Peyer's patch (tissue), 4 donors: ENCODE measurements around the gene AGR2. TPM values are rescaled to one million over a fixed set of nuclear protein-coding genes. Genes with fewer than 3 reads are reported as not detected.
A peak's percentile ranks its signal among the peaks of the same experiment; 100 is the strongest.

ENCODE experiments used
- DNase-seq, 3 donors: peaks; one replicate each; pipeline ENCODE4 v3.0.0-alpha.2; 2017 to 2019
- H3K27ac ChIP-seq, 4 donors: fragments of 200-600 bp; sonication (generic); one replicate each; pipeline ENCODE4 v1.5.1; 2016 to 2019
- H3K27me3 ChIP-seq, 2 donors: fragments of 200-600 bp; sonication (generic); one replicate each; pipeline ENCODE4 v1.5.1; 2019
- H3K36me3 ChIP-seq, 3 donors: fragments of 200-600 bp; sonication (generic); one replicate each; pipeline ENCODE4 v1.5.1; 2016 to 2019
- H3K4me1 ChIP-seq, 4 donors: fragments of 200-600 bp; sonication (generic); one replicate each; pipeline ENCODE4 v1.5.1; 2016 to 2019
- H3K4me3 ChIP-seq, 4 donors: fragments of 200-600 bp; sonication (generic); 1 replicate in 3 of 4; 2 replicates in 1 of 4; pipeline ENCODE4 v1.5.1; 2016 to 2019; ENCODE audit warnings: mild to moderate bottlenecking in 1 of 4
- H3K9me3 ChIP-seq, 4 donors: fragments of 200-600 bp; sonication (generic); one replicate each; pipeline ENCODE4 v1.5.1; 2016 to 2019; ENCODE audit warnings: mild to moderate bottlenecking in 1 of 4
- POLR2A ChIP-seq, 2 donors: fragments of 450-650 bp; IDR thresholded peaks; one replicate each; pipeline ENCODE4 v1.5.1; 2017; ENCODE audit warnings: antibody characterized with exemption in 2 of 2, mild to moderate bottlenecking in 2 of 2, moderate library complexity in 2 of 2
- total RNA-seq, 4 donors: library from RNA; depleted of rRNA; stranded (reverse); fragments of >200 nt; gene quantifications; one replicate each; pipeline ENCODE4 v1.1.0, GENCODE V29; 2016
- TF ChIP-seq, protein P1 (sequence below), 6 experiments: fragments of 450-650 bp in 4 of 6; fragments of 200-600 bp in 2 of 6; sonication (generic) in 1 of 6; IDR thresholded peaks; one replicate each; pipeline ENCODE4 v1.5.1; 2017 to 2019; ENCODE audit warnings: antibody characterized with exemption in 6 of 6, mild to moderate bottlenecking in 3 of 6, moderate library complexity in 1 of 6

AGR2 gene
- total RNA-seq, 4 donors from 2014 or later = 49.5 to 282 (median 252) TPM

GRCh38 chr7:16838891-16839290 is 34.1 kb upstream of the AGR2 start:
- Histone ChIP-seq H3K4me1 (no peaks in the 10 kb centered on the region), H3K4me3 (no peak overlapping the region), H3K27me3 (no peaks in the 10 kb centered on the region), H3K36me3 (no peaks in the 10 kb centered on the region), H3K9me3 (no peaks in the 10 kb centered on the region), H3K27ac (no peak overlapping the region)
- no peak for DNase-seq
- TF ChIP-seq, protein P1, sequence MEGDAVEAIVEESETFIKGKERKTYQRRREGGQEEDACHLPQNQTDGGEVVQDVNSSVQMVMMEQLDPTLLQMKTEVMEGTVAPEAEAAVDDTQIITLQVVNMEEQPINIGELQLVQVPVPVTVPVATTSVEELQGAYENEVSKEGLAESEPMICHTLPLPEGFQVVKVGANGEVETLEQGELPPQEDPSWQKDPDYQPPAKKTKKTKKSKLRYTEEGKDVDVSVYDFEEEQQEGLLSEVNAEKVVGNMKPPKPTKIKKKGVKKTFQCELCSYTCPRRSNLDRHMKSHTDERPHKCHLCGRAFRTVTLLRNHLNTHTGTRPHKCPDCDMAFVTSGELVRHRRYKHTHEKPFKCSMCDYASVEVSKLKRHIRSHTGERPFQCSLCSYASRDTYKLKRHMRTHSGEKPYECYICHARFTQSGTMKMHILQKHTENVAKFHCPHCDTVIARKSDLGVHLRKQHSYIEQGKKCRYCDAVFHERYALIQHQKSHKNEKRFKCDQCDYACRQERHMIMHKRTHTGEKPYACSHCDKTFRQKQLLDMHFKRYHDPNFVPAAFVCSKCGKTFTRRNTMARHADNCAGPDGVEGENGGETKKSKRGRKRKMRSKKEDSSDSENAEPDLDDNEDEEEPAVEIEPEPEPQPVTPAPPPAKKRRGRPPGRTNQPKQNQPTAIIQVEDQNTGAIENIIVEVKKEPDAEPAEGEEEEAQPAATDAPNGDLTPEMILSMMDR (IDR thresholded peaks at IDR 0.05) = no peak
- no peak for TF ChIP-seq POLR2A (IDR thresholded peaks at IDR 0.05)

- no peak for DNase-seq
- H3K27ac ChIP-seq = no peak overlapping the region
- H3K36me3 ChIP-seq = no peaks in the 10 kb centered on the region
- H3K4me1 ChIP-seq = no peaks in the 10 kb centered on the region
- TF ChIP-seq POLR2A (IDR thresholded peaks at IDR 0.05) = no peak
- TF ChIP-seq, protein P1 (IDR thresholded peaks at IDR 0.05) = no peak
- no peak overlapping the region for H3K4me3 ChIP-seq
- H3K9me3 ChIP-seq = no peaks in the 10 kb centered on the region
- no peaks in the 10 kb centered on the region for H3K27me3 ChIP-seq
These were observed 33.6 kb upstream of the AGR2 start for GRCh38 chr7:16838386-16838785.

DNA sequence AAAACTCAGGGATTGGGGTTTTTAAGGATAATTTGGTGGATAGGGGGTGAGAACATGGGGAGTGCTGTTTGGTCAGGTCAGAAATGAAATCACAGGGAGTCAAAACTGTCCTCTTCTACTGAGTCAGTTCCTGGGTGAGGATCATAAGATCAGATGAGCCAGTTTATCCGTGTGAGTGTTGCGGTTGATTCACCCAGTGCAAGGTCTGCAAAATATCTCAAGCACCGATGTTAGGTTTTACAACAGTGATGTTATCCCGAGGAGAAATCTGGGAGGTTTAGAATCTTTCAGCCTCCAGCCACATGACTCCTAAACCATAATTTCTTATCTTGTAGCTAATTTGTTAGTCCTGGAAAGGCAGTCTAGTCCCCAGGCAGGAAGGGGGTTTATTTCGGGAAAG is 31.7 kb upstream of the AGR2 start:
- Histone ChIP-seq H3K27me3 (no peaks in the 10 kb centered on the region), H3K4me1 (no peaks in the 10 kb centered on the region), H3K9me3 (no peaks in the 10 kb centered on the region), H3K4me3 (no peak overlapping the region), H3K27ac (no peak overlapping the region), H3K36me3 (no peaks in the 10 kb centered on the region)
- DNase-seq = no peak
- TF ChIP-seq POLR2A (IDR thresholded peaks at IDR 0.05) = no peak
- TF ChIP-seq, protein P1 (IDR thresholded peaks at IDR 0.05) = no peak

GRCh38 chr7:16833373-16833772 is 28.6 kb upstream of the AGR2 start:
- H3K36me3 ChIP-seq = no peaks in the 10 kb centered on the region
- H3K27ac ChIP-seq = no peak overlapping the region
- no peak for TF ChIP-seq POLR2A (IDR thresholded peaks at IDR 0.05)
- TF ChIP-seq, protein P1 (IDR thresholded peaks at IDR 0.05) = no peak
- no peaks in the 10 kb centered on the region for H3K4me1 ChIP-seq
- H3K27me3 ChIP-seq = no peaks in the 10 kb centered on the region
- H3K9me3 ChIP-seq = no peaks in the 10 kb centered on the region
- H3K4me3 ChIP-seq = no peak overlapping the region
- no peak for DNase-seq

DNA sequence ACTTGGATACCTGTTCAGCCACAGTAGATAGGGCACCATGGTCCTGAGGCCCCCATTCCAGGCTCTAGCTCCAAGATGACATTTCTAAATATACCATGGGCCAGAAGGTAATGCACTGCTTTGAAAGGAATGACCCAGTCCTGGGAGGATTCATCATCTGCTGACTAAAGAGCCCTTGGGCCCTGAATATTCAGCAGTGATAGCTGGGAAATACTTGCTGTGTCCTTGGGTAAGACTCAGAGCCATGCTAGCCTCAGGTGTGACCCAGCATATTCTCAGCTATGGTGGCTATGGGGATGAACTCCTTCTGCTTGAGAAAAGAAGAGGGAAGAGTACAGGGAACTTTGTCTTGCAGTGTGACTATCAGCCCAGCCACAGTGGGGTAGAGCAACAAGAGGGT is 21.3 kb upstream of the AGR2 start:
- TF ChIP-seq POLR2A (IDR thresholded peaks at IDR 0.05) = no peak
- TF ChIP-seq, protein P1 (IDR thresholded peaks at IDR 0.05) = no peak
- H3K9me3 ChIP-seq = no peaks in the 10 kb centered on the region
- no peak overlapping the region for H3K27ac ChIP-seq
- H3K36me3 ChIP-seq = no peaks in the 10 kb centered on the region
- H3K4me3 ChIP-seq = no peak overlapping the region
- no peak for DNase-seq
- H3K4me1 ChIP-seq = no peaks in the 10 kb centered on the region
- no peaks in the 10 kb centered on the region for H3K27me3 ChIP-seq

- peak overlapping the region in 2 of 4 donors; percentile 24 to 55 for H3K27ac ChIP-seq
- DNase-seq = no peak
- no peaks in the 10 kb centered on the region for H3K27me3 ChIP-seq
- H3K4me3 ChIP-seq = no peak overlapping the region
- no peak for TF ChIP-seq POLR2A (IDR thresholded peaks at IDR 0.05)
- TF ChIP-seq, protein P1 (IDR thresholded peaks at IDR 0.05) = no peak
- no peaks in the 10 kb centered on the region for H3K36me3 ChIP-seq
- no peaks in the 10 kb centered on the region for H3K9me3 ChIP-seq
- peaks cover 0 to 5% (median 0%) of the 10 kb centered on the region in 4 donors for H3K4me1 ChIP-seq
These were observed 17.2 kb upstream of the AGR2 start for GRCh38 chr7:16822029-16822428.
